GM19043 (cell line): Measurements from ENCODE around the gene ARHGEF4.
"Not testable (repeated sequence)": the region's sequence is repeated elsewhere in the genome, so short reads cannot be mapped to it uniquely, and the experiment has no call there.

Experiments
- ATAC-seq: cut with Tn5 transposase; IDR thresholded peaks from one replicate; pipeline ENCODE4 v1.9.1; 2021; ENCODE audit warnings: low read depth; ENCODE audit not compliant: unreplicated experiment

ARHGEF4 gene

GRCh38 chr2:131064589-131065512 lies 228.1 kb downstream of the ARHGEF4 start:
- ATAC-seq: no peak

- no peak for ATAC-seq
Measured at GRCh38 chr2:131067465-131068125, 230.9 kb downstream of the ARHGEF4 start.

GRCh38 chr2:131068172-131068571 lies 231.5 kb downstream of the ARHGEF4 start:
- ATAC-seq: not testable (repeated sequence)

- not testable (repeated sequence) for ATAC-seq
Measured at GRCh38 chr2:131075578-131075977, 238.9 kb downstream of the ARHGEF4 start.

- no peak for ATAC-seq
Measured at GRCh38 chr2:131076707-131077106, 240.0 kb downstream of the ARHGEF4 start.

- no peak for ATAC-seq
Measured at GRCh38 chr2:131077182-131077846, 240.6 kb downstream of the ARHGEF4 start.

- no peak for ATAC-seq
Measured at GRCh38 chr2:131077966-131078365, 241.3 kb downstream of the ARHGEF4 start.

GRCh38 chr2:131079931-131080330 lies 243.2 kb downstream of the ARHGEF4 start:
- ATAC-seq: not testable (repeated sequence)

GRCh38 chr2:131081190-131081589 lies 244.5 kb downstream of the ARHGEF4 start:
- ATAC-seq: no peak

- no peak for ATAC-seq
Measured at GRCh38 chr2:131085646-131086045, 248.9 kb downstream of the ARHGEF4 start.

- no peak for ATAC-seq
Measured at GRCh38 chr2:131092458-131093005, 255.8 kb downstream of the ARHGEF4 start.

- peak; percentile 79 for ATAC-seq
Measured at GRCh38 chr2:131093006-131093695, 256.4 kb downstream of the ARHGEF4 start, which contains the start of gene FAM168B. Gene FAM168B (minus strand): TSS chr2:131093460. CDS start chr2:131082646, 10,814 bp downstream.

- peak; percentile 59 for ATAC-seq
Measured at GRCh38 chr2:131093696-131094462, 257.2 kb downstream of the ARHGEF4 start.

- ATAC-seq: no peak
Measured at GRCh38 chr2:131094463-131095281, 258.0 kb downstream of the ARHGEF4 start.
